Caco-2 (cell line): ENCODE results near the gene NBDY. TPM values are rescaled to one million over a fixed set of nuclear protein-coding genes. Genes with fewer than 3 reads are reported as not detected.

ENCODE experiments used
- BruUV-seq: library from RNA; stranded (reverse); fragments of 400-500 nt; replicated peaks from 2 replicates; lab custom pipeline; 2021; lab: Mats Ljungman, UMichigan
- CTCF ChIA-PET: fragments of 300-600 bp; sonication (Branson Sonifier 250); formaldehyde crosslinking; loops from one replicate; lab custom pipeline; 2022; ENCODE audit warnings: antibody characterized with exemption; lab: Charles Lee
- POLR2A ChIA-PET: fragments of 300-600 bp; sonication (Branson Sonifier 250); formaldehyde crosslinking; loops from one replicate; lab custom pipeline; 2022; ENCODE audit warnings: antibody characterized with exemption; lab: Charles Lee
- DNase-seq, 2 experiments: peaks; one replicate each; pipeline versions ENCODE4 v3.0.0 to v3.0.0-alpha.2; 2020 to 2022
- H3K27me3 ChIP-seq: replicated peaks from 2 replicates; pipeline ENCODE4 v1.6.0; 2011; ENCODE audit warnings: low read length; ENCODE audit not compliant: control insufficient read depth, insufficient read depth
- H3K36me3 ChIP-seq: 2 replicates; pipeline ENCODE4 v1.5.1; 2011; ENCODE audit warnings: low read length; ENCODE audit not compliant: control insufficient read depth, insufficient read depth
- H3K4me1 ChIP-seq: fragments of 250-450 bp; sonication (Bioruptor Pico); 2 replicates; pipeline ENCODE4 v1.5.1; 2020; ENCODE audit warnings: mild to moderate bottlenecking
- H3K4me3 ChIP-seq: 2 replicates; pipeline ENCODE4 v1.5.1; 2011; ENCODE audit warnings: low read depth, mild to moderate bottlenecking, control low read depth, low read length
- H3K9me3 ChIP-seq: fragments of 250-450 bp; sonication (Bioruptor Pico); 2 replicates; pipeline ENCODE4 v1.5.1; 2020; ENCODE audit warnings: mild to moderate bottlenecking, moderate library complexity
- H3K27ac Mint-ChIP-seq: one replicate; pipeline ENCODE4 v1.8.0; 2022; ENCODE audit warnings: mixed read lengths; ENCODE audit not compliant: unreplicated experiment
- H3K27me3 Mint-ChIP-seq: one replicate; pipeline ENCODE4 v1.8.0; 2022; ENCODE audit warnings: mixed read lengths; ENCODE audit not compliant: insufficient read depth, unreplicated experiment
- H3K36me3 Mint-ChIP-seq: one replicate; pipeline ENCODE4 v1.8.0; 2022; ENCODE audit warnings: mild to moderate bottlenecking, mixed read lengths; ENCODE audit not compliant: insufficient read depth, unreplicated experiment
- H3K4me1 Mint-ChIP-seq: one replicate; pipeline ENCODE4 v1.8.0; 2022; ENCODE audit warnings: low read depth, mixed read lengths; ENCODE audit not compliant: unreplicated experiment
- H3K4me3 Mint-ChIP-seq: one replicate; pipeline ENCODE4 v1.8.0; 2022; ENCODE audit warnings: mild to moderate bottlenecking, moderate library complexity, mixed read lengths; ENCODE audit not compliant: unreplicated experiment
- H3K9me3 Mint-ChIP-seq: one replicate; pipeline ENCODE4 v1.8.0; 2022; ENCODE audit warnings: mixed read lengths; ENCODE audit not compliant: unreplicated experiment
- intact Hi-C: fragments of 100-400 bp; cut with micrococcal nuclease; formaldehyde crosslinking; loops from one replicate; pipeline ENCODE4 v1.10.0; 2022; ENCODE audit not compliant: unreplicated experiment
- total RNA-seq: library from RNA; stranded (reverse); gene quantifications from 2 replicates; pipeline ENCODE4 v1.2.3, GENCODE V29; 2022
- TF ChIP-seq, protein P1 (sequence below), 2 experiments: fragments of 200-600 bp in 1 of 2; IDR thresholded peaks; 1 replicate in 1 of 2; 2 replicates in 1 of 2; pipeline versions ENCODE4 v1.5.1 to v1.8.0; 2011 to 2022; ENCODE audit warnings: antibody characterized with exemption in 1 of 2, control low read depth in 1 of 2, inconsistent platforms in 1 of 2, low read depth in 1 of 2, low read length in 1 of 2, mild to moderate bottlenecking in 1 of 2, moderate library complexity in 1 of 2; ENCODE audit not compliant: insufficient read depth in 1 of 2, severe bottlenecking in 1 of 2, unreplicated experiment in 1 of 2

Gene NBDY
- total RNA-seq, 1 experiment from 2014 or later, result 29.4 TPM

GRCh38 chrX:56800801-56801200, 71.8 kb downstream of the NBDY start:
- Mint-ChIP-seq H3K4me1 (no peaks in the 10 kb centered on the region), H3K27ac (no peak overlapping the region)
- CTCF ChIA-PET, result no interaction called here

DNA sequence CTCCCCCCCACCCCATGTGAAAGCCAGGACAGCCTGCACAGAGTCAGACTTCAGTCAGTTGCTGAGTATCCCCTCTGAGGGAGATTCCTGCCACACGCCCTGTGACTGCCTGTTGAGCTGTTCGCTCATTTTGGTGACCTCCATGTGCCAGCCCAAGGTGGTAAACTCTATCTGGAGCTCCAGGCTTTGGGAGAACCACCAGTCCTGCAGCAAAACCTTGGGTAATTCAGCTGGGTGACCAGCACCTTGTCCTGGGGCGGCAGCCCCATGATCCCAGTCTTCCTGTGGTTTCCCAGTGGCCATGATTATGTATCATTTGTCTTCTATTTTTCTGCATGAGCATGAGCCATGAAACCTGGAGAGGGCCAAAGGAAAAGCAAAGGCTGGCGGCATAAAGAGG, 73.4 kb downstream of the NBDY start:
- Mint-ChIP-seq H3K4me3 (no peak overlapping the region), H3K4me1 (no peaks in the 10 kb centered on the region), H3K36me3 (peaks cover 6% of the 10 kb centered on the region), H3K27me3 (no peaks in the 10 kb centered on the region), H3K9me3 (no peaks in the 10 kb centered on the region), H3K27ac (no peak overlapping the region)
- Histone ChIP-seq H3K27me3 (no peaks in the 10 kb centered on the region), H3K4me1 (no peaks in the 10 kb centered on the region), H3K9me3 (no peaks in the 10 kb centered on the region), H3K4me3 (no peak overlapping the region), H3K36me3 (no peaks in the 10 kb centered on the region)
- intact Hi-C loops, result no loop called here
- no peak for DNase-seq
- TF ChIP-seq, protein P1, sequence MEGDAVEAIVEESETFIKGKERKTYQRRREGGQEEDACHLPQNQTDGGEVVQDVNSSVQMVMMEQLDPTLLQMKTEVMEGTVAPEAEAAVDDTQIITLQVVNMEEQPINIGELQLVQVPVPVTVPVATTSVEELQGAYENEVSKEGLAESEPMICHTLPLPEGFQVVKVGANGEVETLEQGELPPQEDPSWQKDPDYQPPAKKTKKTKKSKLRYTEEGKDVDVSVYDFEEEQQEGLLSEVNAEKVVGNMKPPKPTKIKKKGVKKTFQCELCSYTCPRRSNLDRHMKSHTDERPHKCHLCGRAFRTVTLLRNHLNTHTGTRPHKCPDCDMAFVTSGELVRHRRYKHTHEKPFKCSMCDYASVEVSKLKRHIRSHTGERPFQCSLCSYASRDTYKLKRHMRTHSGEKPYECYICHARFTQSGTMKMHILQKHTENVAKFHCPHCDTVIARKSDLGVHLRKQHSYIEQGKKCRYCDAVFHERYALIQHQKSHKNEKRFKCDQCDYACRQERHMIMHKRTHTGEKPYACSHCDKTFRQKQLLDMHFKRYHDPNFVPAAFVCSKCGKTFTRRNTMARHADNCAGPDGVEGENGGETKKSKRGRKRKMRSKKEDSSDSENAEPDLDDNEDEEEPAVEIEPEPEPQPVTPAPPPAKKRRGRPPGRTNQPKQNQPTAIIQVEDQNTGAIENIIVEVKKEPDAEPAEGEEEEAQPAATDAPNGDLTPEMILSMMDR (IDR thresholded peaks at IDR 0.05; ENCODE audit: insufficient read depth in 1 of 2, low read depth in 1 of 2, low read length in 1 of 2, severe bottlenecking in 1 of 2, unreplicated experiment in 1 of 2), result no peak
- CTCF ChIA-PET, result no interaction called here
- BruUV-seq, result no TSS peak
- POLR2A ChIA-PET, result no interaction called here

More at GRCh38 chrX:56800801-56801200, 71.8 kb downstream of the NBDY start:
- DNase-seq, result no peak
- Histone ChIP-seq H3K9me3 (no peaks in the 10 kb centered on the region), H3K27me3 (no peaks in the 10 kb centered on the region), H3K36me3 (no peaks in the 10 kb centered on the region), H3K4me1 (no peaks in the 10 kb centered on the region), H3K4me3 (no peak overlapping the region)
- TF ChIP-seq, protein P1 (IDR thresholded peaks at IDR 0.05; ENCODE audit: insufficient read depth in 1 of 2, low read depth in 1 of 2, low read length in 1 of 2, severe bottlenecking in 1 of 2, unreplicated experiment in 1 of 2), result no peak
- Mint-ChIP-seq H3K9me3 (no peaks in the 10 kb centered on the region), H3K4me3 (no peak overlapping the region), H3K36me3 (peaks cover 6% of the 10 kb centered on the region), H3K27me3 (no peaks in the 10 kb centered on the region)
- intact Hi-C loops, result no loop called here
- BruUV-seq, result no TSS peak
- POLR2A ChIA-PET, result no interaction called here

- Histone ChIP-seq H3K4me3 (no peak overlapping the region), H3K27me3 (no peaks in the 10 kb centered on the region), H3K9me3 (no peaks in the 10 kb centered on the region), H3K36me3 (no peaks in the 10 kb centered on the region), H3K4me1 (no peaks in the 10 kb centered on the region)
- intact Hi-C loops, result loop anchor here (1.0 kb wide), 1 partner anchor 175 kb away; no protein-coding TSS in a partner anchor
- no peaks in the 10 kb centered on the region for H3K9me3 Mint-ChIP-seq
- peak in 1 of 2 experiments; percentile 29 for DNase-seq
- H3K27me3 Mint-ChIP-seq, result no peaks in the 10 kb centered on the region
- no TSS peak for BruUV-seq
- H3K36me3 Mint-ChIP-seq, result peaks cover 6% of the 10 kb centered on the region
- ChIA-PET CTCF (no interaction called here), POLR2A (no interaction called here)
- H3K4me1 Mint-ChIP-seq, result no peaks in the 10 kb centered on the region
- H3K4me3 Mint-ChIP-seq, result no peak overlapping the region
- TF ChIP-seq, protein P1 (IDR thresholded peaks at IDR 0.05; ENCODE audit: insufficient read depth in 1 of 2, low read depth in 1 of 2, low read length in 1 of 2, severe bottlenecking in 1 of 2, unreplicated experiment in 1 of 2), result peak in 1 of 2 experiments; percentile 28
- H3K27ac Mint-ChIP-seq, result no peak overlapping the region
Measured at GRCh38 chrX:56802921-56803849, 74.1 kb downstream of the NBDY start.
